Right forelimb (tissue), 1 donor: ENCODE data around the gene PCDHGA10.
"Not testable (repeated sequence)": the region's sequence is repeated elsewhere in the genome, so short reads cannot be mapped to it uniquely, and the experiment has no call there.

Experiments
- DNase-seq: peaks from one replicate; pipeline ENCODE4 v3.0.0-alpha.2; 2018

The PCDHGA10 gene

DNA sequence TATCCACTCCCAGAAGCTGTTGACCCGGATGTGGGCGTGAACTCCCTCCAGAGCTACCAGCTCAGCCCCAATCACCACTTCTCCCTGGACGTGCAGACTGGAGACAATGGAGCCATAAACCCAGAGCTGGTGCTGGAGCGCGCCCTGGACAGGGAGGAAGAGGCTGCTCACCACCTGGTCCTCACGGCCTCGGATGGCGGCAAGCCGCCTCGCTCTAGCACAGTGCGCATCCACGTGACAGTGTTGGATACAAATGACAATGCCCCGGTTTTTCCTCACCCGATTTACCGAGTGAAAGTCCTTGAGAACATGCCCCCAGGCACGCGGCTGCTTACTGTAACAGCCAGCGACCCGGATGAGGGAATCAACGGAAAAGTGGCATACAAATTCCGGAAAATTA lies 19.5 kb upstream of the PCDHGA10 start:
- DNase-seq = no peak

DNA sequence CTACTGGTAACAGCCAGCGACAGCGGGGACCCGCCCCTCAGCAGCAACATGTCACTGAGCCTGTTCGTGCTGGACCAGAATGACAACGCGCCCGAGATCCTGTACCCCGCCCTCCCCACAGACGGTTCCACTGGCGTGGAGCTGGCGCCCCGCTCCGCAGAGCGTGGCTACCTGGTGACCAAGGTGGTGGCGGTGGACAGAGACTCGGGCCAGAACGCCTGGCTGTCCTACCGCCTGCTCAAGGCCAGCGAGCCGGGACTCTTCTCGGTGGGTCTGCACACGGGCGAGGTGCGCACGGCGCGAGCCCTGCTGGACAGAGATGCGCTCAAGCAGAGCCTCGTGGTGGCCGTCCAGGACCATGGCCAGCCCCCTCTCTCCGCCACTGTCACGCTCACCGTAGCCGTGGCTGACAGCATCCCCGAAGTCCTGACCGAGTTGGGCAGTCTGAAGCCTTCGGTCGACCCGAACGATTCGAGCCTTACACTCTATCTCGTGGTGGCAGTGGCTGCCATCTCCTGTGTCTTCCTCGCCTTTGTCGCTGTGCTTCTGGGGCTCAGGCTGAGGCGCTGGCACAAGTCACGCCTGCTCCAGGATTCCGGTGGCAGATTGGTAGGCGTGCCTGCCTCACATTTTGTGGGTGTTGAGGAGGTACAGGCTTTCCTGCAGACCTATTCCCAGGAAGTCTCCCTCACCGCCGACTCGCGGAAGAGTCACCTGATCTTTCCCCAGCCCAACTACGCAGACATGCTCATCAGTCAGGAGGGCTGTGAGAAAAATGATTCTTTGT lies 18.2 kb upstream of the PCDHGA10 start:
- not testable (repeated sequence) for DNase-seq

- DNase-seq = not testable (repeated sequence)
Observed at GRCh38 chr5:141397756-141398551, 14.8 kb upstream of the PCDHGA10 start, which contains the start of gene PCDHGB5. Gene PCDHGB5, plus strand, starts transcription at chr5:141397947. Its CDS starts 181 bp downstream, at chr5:141398128.

- no peak for DNase-seq
Observed at GRCh38 chr5:141398608-141399007, 14.2 kb upstream of the PCDHGA10 start.

DNA sequence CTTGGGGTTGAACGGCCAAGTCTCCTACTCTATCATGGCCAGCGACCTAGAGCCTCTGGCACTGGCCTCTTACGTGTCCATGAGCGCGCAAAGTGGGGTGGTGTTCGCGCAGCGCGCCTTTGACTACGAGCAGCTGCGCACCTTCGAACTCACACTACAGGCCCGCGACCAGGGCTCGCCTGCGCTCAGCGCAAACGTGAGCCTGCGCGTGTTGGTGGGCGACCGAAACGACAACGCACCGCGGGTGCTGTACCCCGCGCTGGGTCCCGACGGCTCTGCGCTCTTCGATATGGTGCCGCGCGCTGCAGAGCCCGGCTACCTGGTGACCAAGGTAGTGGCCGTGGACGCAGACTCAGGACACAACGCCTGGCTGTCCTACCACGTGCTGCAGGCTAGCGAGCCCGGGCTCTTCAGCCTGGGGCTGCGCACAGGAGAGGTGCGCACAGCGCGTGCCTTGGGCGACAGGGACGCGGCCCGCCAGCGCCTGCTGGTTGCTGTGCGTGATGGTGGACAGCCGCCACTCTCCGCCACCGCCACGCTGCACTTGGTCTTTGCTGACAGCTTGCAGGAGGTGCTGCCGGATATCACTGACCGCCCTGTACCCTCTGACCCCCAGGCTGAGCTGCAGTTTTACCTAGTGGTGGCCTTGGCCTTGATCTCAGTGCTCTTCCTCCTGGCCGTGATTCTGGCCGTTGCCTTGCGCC lies 13.1 kb upstream of the PCDHGA10 start:
- no peak for DNase-seq

GRCh38 chr5:141402553-141403243 lies 10.1 kb upstream of the PCDHGA10 start, which contains the start of gene PCDHGA9:
Gene PCDHGA9, plus strand, starts transcription at chr5:141402778. Its CDS starts 175 bp downstream, at chr5:141402953.
- no peak for DNase-seq

DNA sequence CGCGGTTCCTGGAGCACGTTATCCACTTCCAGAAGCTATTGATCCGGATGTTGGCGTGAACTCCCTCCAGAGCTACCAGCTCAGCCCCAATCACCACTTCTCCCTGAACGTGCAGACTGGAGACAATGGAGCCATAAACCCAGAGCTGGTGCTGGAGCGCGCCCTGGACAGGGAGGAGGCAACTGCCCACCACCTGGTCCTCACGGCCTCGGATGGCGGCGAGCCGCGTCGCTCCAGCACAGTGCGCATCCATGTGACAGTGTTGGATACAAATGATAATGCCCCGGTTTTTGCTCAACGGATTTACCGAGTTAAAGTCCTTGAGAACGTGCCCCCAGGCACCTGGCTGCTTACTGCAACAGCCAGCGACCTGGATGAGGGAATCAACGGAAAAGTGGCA lies 9.4 kb upstream of the PCDHGA10 start:
- no peak for DNase-seq

DNA sequence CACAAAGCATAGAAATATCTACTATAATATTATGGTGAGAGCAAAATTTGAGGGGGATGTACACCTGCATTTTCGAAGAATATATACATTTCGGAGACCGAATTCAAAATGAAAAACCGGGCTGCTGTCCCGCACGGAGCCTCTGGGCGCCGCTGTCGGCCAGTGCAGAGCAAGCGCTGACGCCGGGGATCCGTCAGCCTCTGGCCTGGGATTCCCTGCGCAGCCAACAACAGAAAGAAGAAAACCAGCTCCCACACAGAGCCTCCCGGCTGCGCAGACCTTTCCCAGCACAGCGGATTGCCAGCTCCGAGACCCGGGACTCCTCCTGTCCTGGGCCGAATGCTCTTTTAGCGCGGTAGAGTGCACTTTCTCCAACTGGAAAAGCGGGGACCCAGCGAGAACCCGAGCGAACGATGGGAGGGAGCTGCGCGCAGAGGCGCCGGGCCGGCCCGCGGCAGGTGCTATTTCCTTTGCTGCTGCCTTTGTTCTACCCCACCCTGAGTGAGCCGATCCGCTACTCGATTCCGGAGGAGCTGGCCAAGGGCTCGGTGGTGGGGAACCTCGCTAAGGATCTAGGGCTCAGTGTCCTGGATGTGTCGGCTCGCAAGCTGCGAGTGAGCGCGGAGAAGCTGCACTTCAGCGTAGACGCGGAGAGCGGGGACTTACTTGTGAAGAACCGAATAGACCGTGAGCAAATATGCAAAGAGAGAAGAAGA lies 4.8 kb upstream of the PCDHGA10 start, which contains the start of gene PCDHGB6:
Gene PCDHGB6, plus strand, starts transcription at position 232 of the 716 bp plus-strand sequence. Its CDS starts 182 bp downstream, at position 414.
- not testable (repeated sequence) for DNase-seq

GRCh38 chr5:141409598-141410306 lies 3.0 kb upstream of the PCDHGA10 start:
- no peak for DNase-seq

DNA sequence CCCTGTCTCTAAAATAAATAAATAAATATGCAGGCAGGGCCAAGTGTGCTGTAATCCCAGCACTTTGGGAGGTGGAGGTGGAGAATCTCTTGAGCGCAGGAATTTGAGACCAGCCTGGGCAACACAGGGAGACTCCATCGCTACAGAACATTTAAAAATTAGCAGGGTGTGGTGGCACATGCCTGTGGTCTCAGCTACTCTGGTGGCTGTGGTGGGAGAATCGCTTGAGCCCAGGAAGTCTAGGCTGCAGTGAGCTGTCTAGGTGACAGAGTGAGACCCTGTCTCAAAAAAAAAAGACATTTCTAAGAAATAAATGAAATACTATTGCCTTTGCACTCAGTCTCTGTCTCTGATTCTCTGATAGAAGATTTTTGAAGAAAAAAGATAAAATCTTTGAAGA lies 1.2 kb upstream of the PCDHGA10 start:
- DNase-seq = no peak

DNA sequence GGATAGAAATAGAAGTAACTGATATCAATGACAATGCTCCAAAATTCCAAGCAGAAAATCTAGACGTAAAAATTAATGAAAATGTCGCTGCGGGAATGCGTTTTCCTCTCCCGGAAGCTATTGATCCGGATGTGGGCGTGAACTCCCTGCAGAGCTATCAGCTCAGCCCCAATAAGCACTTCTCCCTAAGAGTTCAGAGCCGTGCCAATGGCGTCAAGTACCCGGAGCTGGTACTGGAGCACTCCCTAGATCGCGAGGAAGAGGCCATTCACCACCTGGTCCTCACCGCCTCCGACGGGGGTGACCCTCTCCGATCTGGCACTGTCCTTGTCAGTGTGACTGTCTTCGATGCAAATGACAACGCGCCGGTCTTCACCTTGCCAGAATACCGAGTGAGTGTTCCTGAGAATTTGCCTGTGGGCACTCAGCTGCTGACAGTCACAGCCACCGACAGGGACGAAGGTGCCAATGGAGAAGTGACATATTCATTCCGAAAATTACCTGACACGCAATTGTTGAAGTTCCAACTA lies 818 bp downstream of the PCDHGA10 start:
- DNase-seq = no peak

DNA sequence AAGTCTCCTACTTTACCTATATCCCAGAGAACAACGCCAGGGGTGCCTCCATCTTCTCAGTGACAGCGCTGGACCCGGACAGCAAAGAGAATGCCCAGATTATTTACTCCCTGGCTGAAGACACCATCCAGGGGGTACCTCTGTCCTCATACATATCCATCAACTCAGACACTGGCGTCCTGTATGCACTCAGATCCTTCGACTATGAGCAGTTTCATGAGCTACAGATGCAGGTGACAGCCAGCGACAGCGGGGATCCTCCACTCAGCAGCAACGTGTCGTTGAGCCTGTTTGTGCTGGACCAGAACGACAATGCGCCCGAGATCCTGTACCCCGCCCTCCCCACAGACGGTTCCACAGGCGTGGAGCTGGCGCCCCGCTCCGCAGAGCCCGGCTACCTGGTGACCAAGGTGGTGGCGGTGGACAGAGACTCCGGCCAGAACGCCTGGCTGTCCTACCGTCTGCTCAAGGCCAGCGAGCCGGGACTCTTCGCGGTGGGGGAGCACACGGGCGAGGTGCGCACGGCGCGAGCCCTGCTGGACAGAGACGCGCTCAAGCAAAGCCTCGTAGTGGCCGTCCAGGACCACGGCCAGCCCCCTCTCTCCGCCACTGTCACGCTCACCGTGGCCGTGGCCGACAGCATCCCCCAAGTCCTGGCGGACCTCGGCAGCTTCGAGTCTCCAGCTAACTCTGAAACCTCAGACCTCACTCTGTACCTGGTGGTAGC lies 1.9 kb downstream of the PCDHGA10 start:
- DNase-seq = not testable (repeated sequence)

DNA sequence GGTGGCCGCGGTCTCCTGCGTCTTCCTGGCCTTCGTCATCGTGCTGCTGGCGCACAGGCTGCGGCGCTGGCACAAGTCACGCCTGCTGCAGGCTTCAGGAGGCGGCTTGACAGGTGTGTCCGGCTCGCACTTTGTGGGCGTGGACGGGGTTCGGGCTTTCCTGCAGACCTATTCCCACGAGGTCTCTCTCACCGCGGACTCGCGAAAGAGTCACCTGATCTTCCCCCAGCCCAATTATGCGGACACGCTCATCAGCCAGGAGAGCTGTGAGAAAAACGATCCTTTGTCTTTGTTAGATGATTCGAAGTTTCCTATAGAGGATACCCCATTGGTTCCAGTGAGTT lies 2.5 kb downstream of the PCDHGA10 start:
- DNase-seq = not testable (repeated sequence)

DNA sequence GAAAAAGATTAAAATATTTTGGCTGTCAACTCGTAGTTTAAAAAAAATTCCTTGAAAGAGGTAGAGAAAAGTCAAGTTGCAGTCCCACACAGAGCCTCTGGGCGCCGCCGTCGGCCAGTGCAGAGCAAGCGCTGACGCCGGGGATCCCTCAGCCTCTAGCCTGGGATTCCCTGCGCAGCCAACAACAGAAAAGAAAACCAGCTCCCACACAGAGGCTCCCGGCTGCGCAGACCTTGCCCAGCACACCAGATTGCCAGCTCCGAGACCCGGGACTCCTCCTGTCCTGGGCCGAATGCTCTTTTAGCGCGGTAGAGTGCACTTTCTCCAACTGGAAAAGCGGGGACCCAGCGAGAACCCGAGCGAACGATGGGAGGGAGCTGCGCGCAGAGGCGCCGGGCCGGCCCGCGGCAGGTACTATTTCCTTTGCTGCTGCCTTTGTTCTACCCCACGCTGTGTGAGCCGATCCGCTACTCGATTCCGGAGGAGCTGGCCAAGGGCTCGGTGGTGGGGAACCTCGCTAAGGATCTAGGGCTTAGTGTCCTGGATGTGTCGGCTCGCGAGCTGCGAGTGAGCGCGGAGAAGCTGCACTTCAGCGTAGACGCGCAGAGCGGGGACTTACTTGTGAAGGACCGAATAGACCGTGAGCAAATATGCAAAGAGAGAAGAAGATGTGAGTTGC lies 4.8 kb downstream of the PCDHGA10 start, which contains the start of gene PCDHGB7:
Gene PCDHGB7, plus strand, starts transcription at position 184 of the 679 bp plus-strand sequence. Its CDS starts 183 bp downstream, at position 367.
- peak; percentile 65 for DNase-seq

DNA sequence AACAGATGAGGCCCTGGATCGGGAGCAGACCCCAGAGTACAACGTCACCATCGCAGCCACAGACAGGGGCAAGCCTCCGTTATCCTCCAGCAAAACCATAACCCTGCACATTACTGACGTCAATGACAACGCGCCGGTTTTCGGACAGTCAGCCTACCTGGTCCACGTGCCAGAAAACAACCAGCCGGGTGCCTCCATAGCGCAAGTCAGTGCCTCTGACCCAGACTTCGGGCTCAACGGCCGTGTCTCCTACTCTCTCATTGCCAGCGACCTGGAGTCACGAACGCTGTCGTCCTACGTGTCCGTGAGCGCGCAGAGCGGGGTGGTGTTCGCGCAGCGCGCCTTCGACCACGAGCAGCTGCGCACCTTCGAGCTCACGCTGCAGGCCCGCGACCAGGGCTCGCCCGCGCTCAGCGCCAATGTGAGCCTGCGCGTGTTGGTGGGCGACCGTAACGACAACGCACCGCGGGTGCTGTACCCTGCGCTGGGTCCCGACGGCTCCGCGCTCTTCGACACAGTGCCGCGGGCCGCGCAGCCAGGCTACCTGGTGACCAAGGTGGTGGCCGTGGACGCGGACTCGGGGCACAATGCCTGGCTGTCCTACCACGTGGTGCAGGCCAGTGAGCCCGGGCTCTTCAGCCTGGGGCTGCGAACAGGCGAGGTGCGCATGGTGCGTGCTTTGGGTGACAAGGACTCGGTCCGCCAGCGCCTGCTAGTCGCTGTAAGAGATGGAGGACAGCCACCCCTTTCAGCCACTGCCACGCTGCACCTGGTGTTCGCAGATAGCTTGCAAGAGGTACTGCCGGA lies 6.5 kb downstream of the PCDHGA10 start:
- DNase-seq = no peak

DNA sequence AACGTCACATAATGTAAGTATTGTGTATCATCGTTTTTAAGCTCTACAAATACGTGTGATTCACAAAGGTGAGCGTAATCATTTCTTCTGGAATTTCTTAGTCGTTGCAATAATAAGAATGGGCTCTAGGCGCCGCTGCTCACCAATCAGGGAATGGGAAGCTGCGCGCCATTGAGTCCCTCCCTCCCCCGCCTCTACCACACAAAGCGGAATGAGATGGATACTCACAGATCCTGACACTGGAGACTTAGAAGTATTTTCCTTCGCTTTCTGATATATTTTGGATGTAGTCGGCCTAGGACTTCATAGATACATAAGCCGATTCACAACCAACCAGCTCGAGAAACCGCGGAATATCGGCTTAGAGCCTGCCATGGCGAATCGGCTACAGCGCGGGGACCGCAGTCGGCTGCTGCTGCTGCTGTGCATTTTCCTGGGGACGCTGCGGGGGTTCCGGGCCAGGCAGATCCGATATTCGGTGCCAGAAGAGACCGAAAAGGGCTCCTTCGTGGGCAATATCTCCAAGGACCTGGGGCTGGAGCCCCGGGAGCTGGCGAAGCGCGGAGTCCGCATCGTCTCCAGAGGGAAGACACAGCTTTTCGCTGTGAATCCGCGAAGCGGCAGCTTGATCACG lies 8.2 kb downstream of the PCDHGA10 start, which contains the start of gene PCDHGA11:
Gene PCDHGA11, plus strand, starts transcription at position 197 of the 634 bp plus-strand sequence. Its CDS starts 177 bp downstream, at position 374.
- no peak for DNase-seq

DNA sequence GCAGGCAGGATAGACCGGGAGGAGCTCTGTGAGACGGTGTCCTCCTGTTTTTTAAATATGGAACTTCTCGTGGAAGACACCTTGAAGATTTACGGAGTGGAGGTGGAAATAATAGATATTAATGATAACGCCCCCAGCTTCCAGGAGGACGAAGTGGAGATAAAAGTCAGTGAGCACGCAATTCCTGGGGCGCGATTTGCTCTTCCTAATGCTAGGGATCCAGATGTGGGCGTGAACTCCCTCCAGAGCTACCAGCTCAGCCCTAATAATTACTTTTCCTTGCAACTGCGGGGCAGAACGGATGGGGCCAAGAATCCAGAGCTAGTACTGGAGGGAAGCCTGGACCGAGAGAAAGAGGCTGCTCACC lies 8.7 kb downstream of the PCDHGA10 start:
- DNase-seq = no peak

GRCh38 chr5:141422742-141423291 lies 10.0 kb downstream of the PCDHGA10 start:
- DNase-seq = no peak
